Transverse colon (tissue), 4 donors: ENCODE measurements around the gene ALG14.

Experiments
- EP300 ChIP-seq: sonication (generic); formaldehyde crosslinking; IDR thresholded peaks from one replicate; pipeline ENCODE4 v1.6.1; 2017; ENCODE audit warnings: antibody characterized with exemption, low read depth
- POLR2A ChIP-seq: fragments of 450-650 bp; IDR thresholded peaks from one replicate; pipeline ENCODE4 v1.6.1; 2016; ENCODE audit warnings: antibody characterized with exemption, mild to moderate bottlenecking, moderate library complexity
- POLR2AphosphoS5 ChIP-seq, 3 donors: sonication (generic); formaldehyde crosslinking; IDR thresholded peaks; one replicate each; pipeline ENCODE4 v1.6.1; 2016; ENCODE audit warnings: antibody characterized with exemption in 3 of 3
- TF ChIP-seq, protein P1 (sequence below), 5 experiments: fragments of 200-600 bp in 3 of 5; fragments of 450-650 bp in 2 of 5; sonication (generic) in 3 of 5; IDR thresholded peaks; 1 replicate in 2 of 5; 2 replicates in 3 of 5; pipeline ENCODE4 v1.5.1; 2016 to 2017; ENCODE audit warnings: antibody characterized with exemption in 5 of 5, inconsistent platforms in 3 of 5, mild to moderate bottlenecking in 2 of 5, moderate library complexity in 1 of 5

DNA sequence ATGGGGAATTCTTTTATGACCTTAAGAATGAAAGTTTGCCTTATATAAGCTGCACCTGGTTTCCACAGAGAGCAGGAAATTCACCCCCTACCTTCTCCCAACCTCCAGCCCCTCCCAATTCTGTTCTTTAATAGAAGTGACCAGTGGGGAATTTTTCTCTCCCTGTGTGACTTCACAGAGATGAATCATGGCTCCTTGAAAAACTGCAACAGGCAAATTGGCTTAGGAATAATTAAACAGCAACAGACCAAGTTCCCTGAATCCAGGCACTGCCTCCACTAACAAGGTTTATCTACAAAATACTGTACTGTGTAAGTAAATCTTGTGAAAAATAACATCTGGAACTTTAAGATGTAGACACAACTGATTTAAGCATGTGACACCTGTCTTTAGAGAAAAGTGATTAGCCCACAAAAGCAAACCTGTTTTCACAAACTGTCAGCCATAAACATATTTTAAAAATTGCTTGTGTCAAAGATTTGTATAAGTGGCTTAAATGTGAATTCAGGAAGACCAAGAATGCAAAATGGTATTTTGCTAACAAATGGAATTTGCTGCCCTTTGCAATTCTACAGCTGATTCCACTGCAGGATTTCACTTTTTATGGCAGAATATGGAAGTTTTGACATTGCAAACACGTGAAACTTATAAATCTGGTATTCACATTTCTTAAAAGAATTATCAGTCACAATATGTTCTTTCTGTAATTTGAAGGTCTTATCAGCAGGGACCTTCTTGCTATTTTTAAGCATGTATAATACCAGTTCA lies 54.0 kb downstream of the ALG14 start:
- TF ChIP-seq, protein P1, sequence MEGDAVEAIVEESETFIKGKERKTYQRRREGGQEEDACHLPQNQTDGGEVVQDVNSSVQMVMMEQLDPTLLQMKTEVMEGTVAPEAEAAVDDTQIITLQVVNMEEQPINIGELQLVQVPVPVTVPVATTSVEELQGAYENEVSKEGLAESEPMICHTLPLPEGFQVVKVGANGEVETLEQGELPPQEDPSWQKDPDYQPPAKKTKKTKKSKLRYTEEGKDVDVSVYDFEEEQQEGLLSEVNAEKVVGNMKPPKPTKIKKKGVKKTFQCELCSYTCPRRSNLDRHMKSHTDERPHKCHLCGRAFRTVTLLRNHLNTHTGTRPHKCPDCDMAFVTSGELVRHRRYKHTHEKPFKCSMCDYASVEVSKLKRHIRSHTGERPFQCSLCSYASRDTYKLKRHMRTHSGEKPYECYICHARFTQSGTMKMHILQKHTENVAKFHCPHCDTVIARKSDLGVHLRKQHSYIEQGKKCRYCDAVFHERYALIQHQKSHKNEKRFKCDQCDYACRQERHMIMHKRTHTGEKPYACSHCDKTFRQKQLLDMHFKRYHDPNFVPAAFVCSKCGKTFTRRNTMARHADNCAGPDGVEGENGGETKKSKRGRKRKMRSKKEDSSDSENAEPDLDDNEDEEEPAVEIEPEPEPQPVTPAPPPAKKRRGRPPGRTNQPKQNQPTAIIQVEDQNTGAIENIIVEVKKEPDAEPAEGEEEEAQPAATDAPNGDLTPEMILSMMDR (IDR thresholded peaks at IDR 0.05), result no peak
- no peak for TF ChIP-seq POLR2A
- TF ChIP-seq POLR2AphosphoS5 (IDR thresholded peaks at IDR 0.05), result no peak
- no peak for TF ChIP-seq EP300
